T-cell (primary cell): Measurements from ENCODE around the gene GRIK4. TPM values are rescaled to one million over a fixed set of nuclear protein-coding genes. Genes with fewer than 3 reads are reported as not detected.

Experiments used
- ATAC-seq, 4 experiments: fragments of 200-7000 bp in 3 of 4; fragments of 150-1000 bp in 1 of 4; cut with Tn5 transposase; replicated peaks in 1 of 4; 1 replicate in 3 of 4; 2 replicates in 1 of 4; pipeline ENCODE4 v1.10.0; 2021; ENCODE audit warnings: moderate library complexity in 3 of 4, mild to moderate bottlenecking in 2 of 4, moderate number of reproducible peaks in 1 of 4
- CTCF ChIA-PET, 2 donors: fragments of 300-600 bp; sonication (Branson Sonifier 250); formaldehyde crosslinking; loops; one replicate each; lab custom pipeline; 2022; ENCODE audit warnings: antibody characterized with exemption in 2 of 2; lab: Charles Lee
- POLR2A ChIA-PET, 2 donors: fragments of 300-600 bp; sonication (Branson Sonifier 250); formaldehyde crosslinking; loops; one replicate each; lab custom pipeline; 2022; ENCODE audit warnings: antibody characterized with exemption in 2 of 2; lab: Charles Lee
- DNase-seq, 35 experiments: peaks; one replicate each; pipeline versions ENCODE4 v3.0.0 to v3.0.0-alpha.2; 2013 to 2023
- H3K27ac ChIP-seq: one replicate; pipeline ENCODE4 v1.5.1; 2013; ENCODE audit warnings: low read length
- H3K27me3 ChIP-seq, 2 experiments: replicated peaks in 1 of 2; 1 replicate in 1 of 2; 2 replicates in 1 of 2; pipeline versions ENCODE4 v1.6.1 to v1.7.0; 2013; ENCODE audit warnings: low read length in 1 of 2, mixed read lengths in 1 of 2; ENCODE audit not compliant: control insufficient read depth in 2 of 2, insufficient read depth in 2 of 2; ENCODE audit errors: extremely low read depth in 1 of 2
- H3K36me3 ChIP-seq, 2 donors: 1 replicate in 1 of 2; 2 replicates in 1 of 2; pipeline versions ENCODE4 v1.6.1 to v1.7.0; 2013; ENCODE audit warnings: low read length in 1 of 2; ENCODE audit not compliant: control insufficient read depth in 2 of 2, insufficient read depth in 1 of 2; ENCODE audit errors: extremely low read depth in 1 of 2
- H3K4me1 ChIP-seq, 2 experiments: 1 replicate in 1 of 2; 2 replicates in 1 of 2; pipeline versions ENCODE4 v1.6.1 to v1.7.0; 2013; ENCODE audit warnings: low read length in 2 of 2, mixed read lengths in 1 of 2; ENCODE audit not compliant: insufficient read depth in 2 of 2, control insufficient read depth in 1 of 2; ENCODE audit errors: extremely low read depth in 1 of 2
- H3K4me3 ChIP-seq, 2 donors: 1 replicate in 1 of 2; 2 replicates in 1 of 2; pipeline versions ENCODE4 v1.5.1 to v1.7.0; 2013; ENCODE audit warnings: mild to moderate bottlenecking in 2 of 2, low read length in 1 of 2, moderate library complexity in 1 of 2; ENCODE audit not compliant: control insufficient read depth in 1 of 2; ENCODE audit errors: extremely low read depth in 1 of 2
- H3K9me3 ChIP-seq: 2 replicates; pipeline ENCODE4 v1.7.0; 2013
- H3K27ac Mint-ChIP-seq, 2 donors: one replicate each; pipeline ENCODE4 v1.8.0; 2020 to 2021; ENCODE audit warnings: mild to moderate bottlenecking in 2 of 2, mixed read lengths in 2 of 2
- H3K27me3 Mint-ChIP-seq, 2 donors: one replicate each; pipeline ENCODE4 v1.8.0; 2021 to 2022; ENCODE audit warnings: mixed read lengths in 2 of 2
- H3K36me3 Mint-ChIP-seq: one replicate; pipeline ENCODE4 v1.8.0; 2021; ENCODE audit warnings: mixed read lengths
- H3K4me1 Mint-ChIP-seq, 3 donors: one replicate each; pipeline ENCODE4 v1.8.0; 2020 to 2022; ENCODE audit warnings: mixed read lengths in 3 of 3, mild to moderate bottlenecking in 1 of 3
- H3K4me3 Mint-ChIP-seq, 3 donors: one replicate each; pipeline ENCODE4 v1.8.0; 2020 to 2022; ENCODE audit warnings: mild to moderate bottlenecking in 3 of 3, mixed read lengths in 3 of 3, moderate library complexity in 3 of 3
- H3K9me3 Mint-ChIP-seq, 3 donors: one replicate each; pipeline ENCODE4 v1.8.0; 2020 to 2022; ENCODE audit warnings: mixed read lengths in 3 of 3
- WGBS: methylation state at CpG from one replicate; pipeline ENCODE4 v1.1.5; 2013; ENCODE audit warnings: missing lambda C conversion rate; ENCODE audit not compliant: insufficient coverage; 5-methylcytosine and 5-hydroxymethylcytosine counted together
- total RNA-seq, 35 experiments: library from RNA in 6 of 35; stranded (reverse) in 6 of 35; fragments of 120-200 nt in 1 of 35; gene quantifications; one replicate each; pipeline versions ENCODE4 v1.2.1 to v1.2.4 and lab custom pipeline; 2013 to 2026

The GRIK4 gene
- total RNA-seq, 5 donors from 2014 or later (not counting 1 experiment from before 2014, with no cell fraction given), result 0.09 TPM; not detected in 4

- Histone ChIP-seq H3K27me3 (peaks cover 0 to 31% of the 10 kb centered on the region in 2 experiments), H3K4me1 (no peaks in the 10 kb centered on the region), H3K36me3 (no peaks in the 10 kb centered on the region), H3K27ac (no peak overlapping the region), H3K9me3 (no peaks in the 10 kb centered on the region), H3K4me3 (no peak overlapping the region)
- ATAC-seq (no peak), DNase-seq (no peak)
- Mint-ChIP-seq H3K27me3 (peaks cover 19 to 21% of the 10 kb centered on the region in 2 donors), H3K9me3 (peaks cover 0 to 3% (median 2%) of the 10 kb centered on the region in 3 donors), H3K4me3 (no peak overlapping the region), H3K27ac (no peak overlapping the region), H3K36me3 (no peaks in the 10 kb centered on the region), H3K4me1 (peaks cover 7 to 11% (median 9%) of the 10 kb centered on the region in 3 donors)
- ChIA-PET POLR2A (no interaction called here), CTCF (no interaction called here)
- WGBS, result no CpG with 5 or more reads among the region's 4 CpGs
Measured at GRCh38 chr11:120712881-120713280, 201.3 kb downstream of the GRIK4 start.

DNA sequence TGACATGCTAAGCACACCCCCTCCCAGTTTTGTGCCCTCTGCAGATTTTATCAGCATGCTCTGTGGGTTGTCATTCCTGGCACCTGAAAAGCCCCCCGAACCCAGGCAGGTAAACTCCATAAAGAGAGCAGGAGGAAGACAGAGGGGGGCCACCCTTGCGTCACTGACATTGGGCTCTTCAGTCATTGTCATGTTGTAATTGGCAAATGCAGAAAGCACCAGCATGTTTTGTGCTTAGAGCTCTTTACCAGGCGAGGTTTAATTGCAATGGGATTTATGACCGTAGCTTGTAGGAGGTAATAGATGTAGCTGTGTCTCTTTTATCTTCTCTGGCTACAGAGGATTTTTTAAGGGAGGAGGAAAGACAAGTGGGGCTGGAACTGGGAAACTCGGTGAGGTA, 201.7 kb downstream of the GRIK4 start:
- H3K27ac Mint-ChIP-seq, result no peak overlapping the region
- Histone ChIP-seq H3K27ac (no peak overlapping the region), H3K27me3 (peaks cover 0 to 30% of the 10 kb centered on the region in 2 experiments), H3K4me3 (no peak overlapping the region), H3K4me1 (no peaks in the 10 kb centered on the region), H3K9me3 (no peaks in the 10 kb centered on the region), H3K36me3 (no peaks in the 10 kb centered on the region)
- 92% methylated on average over 3 of the region's 5 CpGs for WGBS
- DNase-seq (no peak), ATAC-seq (no peak)
- no peaks in the 10 kb centered on the region for H3K36me3 Mint-ChIP-seq
- POLR2A ChIA-PET, result no interaction called here
- H3K4me3 Mint-ChIP-seq, result no peak overlapping the region
- CTCF ChIA-PET, result no interaction called here
- peaks cover 7 to 11% (median 9%) of the 10 kb centered on the region in 3 donors for H3K4me1 Mint-ChIP-seq
- peaks cover 22 to 25% of the 10 kb centered on the region in 2 donors for H3K27me3 Mint-ChIP-seq
- H3K9me3 Mint-ChIP-seq, result no peaks in the 10 kb centered on the region

- no peak overlapping the region for H3K27ac Mint-ChIP-seq
- H3K9me3 Mint-ChIP-seq, result no peaks in the 10 kb centered on the region
- H3K4me3 Mint-ChIP-seq, result peak overlapping the region in 1 of 3 donors; percentile 60
- ATAC-seq (no peak), DNase-seq (no peak)
- H3K36me3 Mint-ChIP-seq, result no peaks in the 10 kb centered on the region
- peaks cover 27 to 28% of the 10 kb centered on the region in 2 donors for H3K27me3 Mint-ChIP-seq
- Histone ChIP-seq H3K4me3 (no peak overlapping the region), H3K27ac (no peak overlapping the region), H3K27me3 (peaks cover 0 to 28% of the 10 kb centered on the region in 2 experiments), H3K4me1 (no peaks in the 10 kb centered on the region), H3K36me3 (no peaks in the 10 kb centered on the region), H3K9me3 (no peaks in the 10 kb centered on the region)
- H3K4me1 Mint-ChIP-seq, result peaks cover 7 to 11% (median 9%) of the 10 kb centered on the region in 3 donors
- 67% methylated on average over 2 of the region's 3 CpGs for WGBS
- POLR2A ChIA-PET, result no interaction called here
- CTCF ChIA-PET, result no interaction called here
Measured at GRCh38 chr11:120714438-120714837, 202.9 kb downstream of the GRIK4 start.

DNA sequence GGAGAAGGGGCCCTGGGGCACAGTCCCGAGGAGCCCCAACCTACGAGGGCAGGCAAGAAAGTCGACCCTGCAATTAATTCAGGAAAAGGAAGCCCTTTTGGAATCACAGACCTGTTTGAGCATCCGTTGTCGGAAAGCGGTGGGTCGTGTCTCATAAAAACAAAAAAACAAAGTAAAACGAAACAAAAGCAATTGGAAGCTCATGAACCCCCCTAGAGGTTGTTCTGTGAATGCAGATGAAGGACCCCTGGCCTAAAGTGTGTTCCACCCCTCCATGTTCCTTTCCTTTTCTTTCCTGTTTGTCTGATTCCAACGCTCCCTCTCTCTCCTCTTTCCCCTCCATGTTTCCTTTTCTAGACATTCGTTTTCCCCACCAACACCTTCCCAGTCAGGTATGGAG, 203.7 kb downstream of the GRIK4 start:
- H3K4me1 ChIP-seq, result no peaks in the 10 kb centered on the region
- no peaks in the 10 kb centered on the region for H3K36me3 ChIP-seq
- Mint-ChIP-seq H3K4me1 (peaks cover 7 to 11% (median 9%) of the 10 kb centered on the region in 3 donors), H3K27me3 (peaks cover 29 to 32% of the 10 kb centered on the region in 2 donors), H3K27ac (no peak overlapping the region), H3K36me3 (no peaks in the 10 kb centered on the region), H3K9me3 (no peaks in the 10 kb centered on the region), H3K4me3 (peak overlapping the region; percentile 58 to 65 (median 60))
- no peak overlapping the region for H3K27ac ChIP-seq
- CTCF ChIA-PET, result no interaction called here
- H3K27me3 ChIP-seq, result peaks cover 0 to 28% of the 10 kb centered on the region in 2 experiments
- WGBS, result 15% methylated on average over 5 of the region's 10 CpGs
- POLR2A ChIA-PET, result no interaction called here
- H3K9me3 ChIP-seq, result no peaks in the 10 kb centered on the region
- H3K4me3 ChIP-seq, result no peak overlapping the region
- DNase-seq (peak in 1 of 35 experiments; percentile 3), ATAC-seq (no peak)

- Histone ChIP-seq H3K27ac (no peak overlapping the region), H3K9me3 (no peaks in the 10 kb centered on the region), H3K27me3 (peaks cover 0 to 30% of the 10 kb centered on the region in 2 experiments), H3K36me3 (no peaks in the 10 kb centered on the region), H3K4me1 (no peaks in the 10 kb centered on the region), H3K4me3 (no peak overlapping the region)
- Mint-ChIP-seq H3K27me3 (peaks cover 36 to 44% of the 10 kb centered on the region in 2 donors), H3K9me3 (no peaks in the 10 kb centered on the region), H3K27ac (no peak overlapping the region), H3K4me1 (peaks cover 7 to 11% (median 9%) of the 10 kb centered on the region in 3 donors), H3K4me3 (no peak overlapping the region), H3K36me3 (no peaks in the 10 kb centered on the region)
- no peak for DNase-seq
- POLR2A ChIA-PET, result no interaction called here
- 83% methylated on average over 6 of the region's 11 CpGs for WGBS
- CTCF ChIA-PET, result no interaction called here
- ATAC-seq, result no peak
Measured at GRCh38 chr11:120717042-120717441, 205.5 kb downstream of the GRIK4 start.

- Mint-ChIP-seq H3K4me1 (peaks cover 7 to 11% (median 9%) of the 10 kb centered on the region in 3 donors), H3K4me3 (no peak overlapping the region), H3K27ac (no peak overlapping the region), H3K27me3 (peaks cover 38 to 42% of the 10 kb centered on the region in 2 donors), H3K9me3 (no peaks in the 10 kb centered on the region), H3K36me3 (no peaks in the 10 kb centered on the region)
- ChIA-PET POLR2A (no interaction called here), CTCF (no interaction called here)
- Histone ChIP-seq H3K4me1 (no peaks in the 10 kb centered on the region), H3K27me3 (peaks cover 0 to 32% of the 10 kb centered on the region in 2 experiments), H3K36me3 (no peaks in the 10 kb centered on the region), H3K4me3 (no peak overlapping the region), H3K9me3 (no peaks in the 10 kb centered on the region), H3K27ac (no peak overlapping the region)
- ATAC-seq, result no peak
- no peak for DNase-seq
- 76% methylated on average over 5 of the region's 6 CpGs for WGBS
Measured at GRCh38 chr11:120717623-120718022, 206.1 kb downstream of the GRIK4 start.
